Gastrocnemius medialis (tissue), 4 donors: ENCODE results near the gene ARG2. TPM values are rescaled to one million over a fixed set of nuclear protein-coding genes. Genes with fewer than 3 reads are reported as not detected.
"Not testable (repeated sequence)": the region's sequence is repeated elsewhere in the genome, so short reads cannot be mapped to it uniquely, and the experiment has no call there.

Source experiments
- ATAC-seq, 2 donors: fragments of 150-250 bp; one replicate each; pipeline ENCODE4 v1.9.1; 2016
- DNase-seq, 2 donors: peaks; one replicate each; pipeline ENCODE4 v3.0.0-alpha.2; 2019
- H3K27ac ChIP-seq, 4 donors: fragments of 200-600 bp; sonication (generic); 1 replicate in 1 of 4; 2 replicates in 3 of 4; pipeline ENCODE4 v1.5.1; 2016 to 2018; ENCODE audit warnings: mild to moderate bottlenecking in 2 of 4, moderate library complexity in 1 of 4
- H3K27me3 ChIP-seq, 3 donors: fragments of 200-600 bp; sonication (generic) in 2 of 3; 1 replicate in 1 of 3; 2 replicates in 2 of 3; pipeline versions ENCODE4 v1.5.1 to v1.6.0; 2016 to 2019; ENCODE audit warnings: mild to moderate bottlenecking in 1 of 3, moderate library complexity in 1 of 3
- H3K36me3 ChIP-seq, 2 donors: fragments of 200-600 bp; sonication (generic) in 1 of 2; one replicate each; pipeline ENCODE4 v1.5.1; 2017 to 2018
- H3K4me1 ChIP-seq, 2 donors: fragments of 200-600 bp; sonication (generic) in 1 of 2; one replicate each; pipeline ENCODE4 v1.5.1; 2016 to 2017; ENCODE audit warnings: mild to moderate bottlenecking in 2 of 2
- H3K4me3 ChIP-seq, 4 donors: fragments of 200-600 bp; sonication (generic) in 3 of 4; 1 replicate in 1 of 4; 2 replicates in 3 of 4; pipeline ENCODE4 v1.5.1; 2016 to 2019; ENCODE audit warnings: mild to moderate bottlenecking in 2 of 4
- H3K9me3 ChIP-seq, 3 donors: fragments of 200-600 bp; sonication (generic) in 2 of 3; 1 replicate in 1 of 3; 2 replicates in 2 of 3; pipeline ENCODE4 v1.5.1; 2016 to 2019
- CTCF ChIP-seq, 5 experiments: fragments of 450-650 bp in 3 of 5; fragments of 200-600 bp in 2 of 5; sonication (generic) in 2 of 5; IDR thresholded peaks in 4 of 5; conservative IDR thresholded peaks in 1 of 5; 1 replicate in 4 of 5; 2 replicates in 1 of 5; pipeline ENCODE4 v1.5.1; 2016 to 2019; ENCODE audit warnings: antibody characterized with exemption in 5 of 5, mild to moderate bottlenecking in 3 of 5, moderate library complexity in 3 of 5
- POLR2A ChIP-seq, 2 donors: fragments of 450-650 bp; IDR thresholded peaks; one replicate each; pipeline ENCODE4 v1.6.1; 2017; ENCODE audit warnings: antibody characterized with exemption in 2 of 2, mild to moderate bottlenecking in 2 of 2, moderate library complexity in 2 of 2
- in situ Hi-C, 4 donors: fragments of 200-750 bp; cut with MboI; loops; one replicate each; pipeline versions ENCODE4 v1.15.0 to v1.8.0; 2017; ENCODE audit warnings: low sequenced_read_pairs in 4 of 4
- intact Hi-C: fragments of 100-400 bp; cut with DNase I; formaldehyde crosslinking; loops from one replicate; pipeline ENCODE4 v1.15.1; 2023; ENCODE audit warnings: low total_unique reads
- total RNA-seq, 4 donors: library from RNA; depleted of rRNA; stranded (reverse); fragments of >200 nt; gene quantifications; one replicate each; pipeline versions ENCODE4 v1.1.0 to v1.2.3, GENCODE V29; 2016

Gene ARG2
- total RNA-seq, 4 donors from 2014 or later = 4.0 to 662 (median 152) TPM

GRCh38 chr14:67623114-67623513, 3.4 kb downstream of the ARG2 start:
- peak overlapping the region; percentile 75 to 97 (median 90) for H3K27ac ChIP-seq
- in situ Hi-C loops = no loop called here
- H3K9me3 ChIP-seq = no peaks in the 10 kb centered on the region
- peak overlapping the region in 3 of 4 donors; percentile 4 to 89 (median 80) for H3K4me3 ChIP-seq
- H3K4me1 ChIP-seq = peaks cover 21 to 40% of the 10 kb centered on the region in 2 donors
- ATAC-seq (peak; percentile 25 to 60), DNase-seq (no peak)
- no peaks in the 10 kb centered on the region for H3K27me3 ChIP-seq
- H3K36me3 ChIP-seq = peaks cover 0 to 25% of the 10 kb centered on the region in 2 donors
- intact Hi-C loops = loop anchor here (1.0 to 2.0 kb wide), 2 partner anchors 13 to 22 kb away; no protein-coding TSS in a partner anchor
- TF ChIP-seq CTCF (IDR thresholded peaks at IDR 0.05 in 4 of 5, conservative IDR thresholded peaks at IDR 0.05 in 1 of 5) = no peak
- TF ChIP-seq POLR2A (IDR thresholded peaks at IDR 0.05) = no peak

GRCh38 chr14:67626131-67626530, 6.4 kb downstream of the ARG2 start:
- H3K27me3 ChIP-seq, in situ Hi-C loops, DNase-seq, H3K9me3 ChIP-seq, intact Hi-C loops, H3K4me3 ChIP-seq, ATAC-seq: not testable (repeated sequence)
- Histone ChIP-seq H3K4me1 (peaks cover 21 to 24% of the 10 kb centered on the region in 2 donors), H3K27ac (peak overlapping the region in 1 of 4 donors; percentile 27), H3K36me3 (peaks cover 0 to 21% of the 10 kb centered on the region in 2 donors)

- Histone ChIP-seq H3K27ac (peak overlapping the region in 1 of 4 donors; percentile 51), H3K4me3 (no peak overlapping the region), H3K27me3 (no peaks in the 10 kb centered on the region), H3K36me3 (peaks cover 0 to 14% of the 10 kb centered on the region in 2 donors), H3K9me3 (no peaks in the 10 kb centered on the region), H3K4me1 (peaks cover 13 to 16% of the 10 kb centered on the region in 2 donors)
- DNase-seq (no peak), ATAC-seq (no peak)
- intact Hi-C loops = no loop called here
- in situ Hi-C loops = no loop called here
- no peak for TF ChIP-seq CTCF (IDR thresholded peaks at IDR 0.05 in 4 of 5, conservative IDR thresholded peaks at IDR 0.05 in 1 of 5)
- no peak for TF ChIP-seq POLR2A (IDR thresholded peaks at IDR 0.05)
Observed at GRCh38 chr14:67627519-67627918, 7.8 kb downstream of the ARG2 start.

- intact Hi-C loops = no loop called here
- ATAC-seq (no peak), DNase-seq (no peak)
- no peaks in the 10 kb centered on the region for H3K9me3 ChIP-seq
- H3K27ac ChIP-seq = peak overlapping the region in 1 of 4 donors; percentile 36
- H3K36me3 ChIP-seq = peaks cover 0 to 15% of the 10 kb centered on the region in 2 donors
- no peak for TF ChIP-seq CTCF (IDR thresholded peaks at IDR 0.05 in 4 of 5, conservative IDR thresholded peaks at IDR 0.05 in 1 of 5)
- TF ChIP-seq POLR2A (IDR thresholded peaks at IDR 0.05) = no peak
- in situ Hi-C loops = no loop called here
- peaks cover 0 to 10% of the 10 kb centered on the region in 2 donors for H3K4me1 ChIP-seq
- no peaks in the 10 kb centered on the region for H3K27me3 ChIP-seq
- H3K4me3 ChIP-seq = no peak overlapping the region
Observed at GRCh38 chr14:67630186-67630585, 10.5 kb downstream of the ARG2 start.

GRCh38 chr14:67630938-67631337, 11.2 kb downstream of the ARG2 start:
- H3K4me1 ChIP-seq = peaks cover 6 to 17% of the 10 kb centered on the region in 2 donors
- no peak for TF ChIP-seq CTCF (IDR thresholded peaks at IDR 0.05 in 4 of 5, conservative IDR thresholded peaks at IDR 0.05 in 1 of 5)
- TF ChIP-seq POLR2A (IDR thresholded peaks at IDR 0.05) = no peak

More at GRCh38 chr14:67630938-67631337, 11.2 kb downstream of the ARG2 start:
- Histone ChIP-seq H3K36me3 (peaks cover 0 to 15% of the 10 kb centered on the region in 2 donors), H3K27me3 (no peaks in the 10 kb centered on the region), H3K9me3 (no peaks in the 10 kb centered on the region), H3K4me3 (no peak overlapping the region), H3K27ac (peak overlapping the region in 2 of 4 donors; percentile 36 to 52)
- ATAC-seq (no peak), DNase-seq (no peak)
- intact Hi-C loops = no loop called here
- in situ Hi-C loops = no loop called here
